H9 (cell line): ENCODE data around the gene ULK2. TPM values are rescaled to one million over a fixed set of nuclear protein-coding genes. Genes with fewer than 3 reads are reported as not detected.

ENCODE experiments used
- DNase-seq: peaks from one replicate; pipeline ENCODE4 v3.0.0-alpha.2; 2017
- H2AFZ ChIP-seq: one replicate; pipeline ENCODE4 v1.6.1; 2013; ENCODE audit warnings: mild to moderate bottlenecking, low read length, control low read depth, moderate library complexity
- H2AK5ac ChIP-seq: 2 replicates; pipeline ENCODE4 v1.6.1; 2013; ENCODE audit warnings: low read length, control low read depth, mixed read lengths; ENCODE audit not compliant: insufficient read length
- H2BK120ac ChIP-seq: one replicate; pipeline ENCODE4 v1.6.1; 2013; ENCODE audit warnings: low read depth, mild to moderate bottlenecking, low read length, control low read depth, inconsistent platforms; ENCODE audit not compliant: poor library complexity, severe bottlenecking
- H2BK12ac ChIP-seq: 2 replicates; pipeline ENCODE4 v1.6.1; 2013; ENCODE audit warnings: low read length, control low read depth, mixed read lengths, low read depth; ENCODE audit not compliant: insufficient read length
- H2BK15ac ChIP-seq: 2 replicates; pipeline ENCODE4 v1.6.1; 2013; ENCODE audit warnings: low read depth, low read length, control low read depth
- H2BK20ac ChIP-seq: one replicate; pipeline ENCODE4 v1.6.1; 2013; ENCODE audit warnings: low read depth, mild to moderate bottlenecking, low read length, control low read depth, inconsistent platforms; ENCODE audit not compliant: poor library complexity, severe bottlenecking
- H2BK5ac ChIP-seq: 2 replicates; pipeline ENCODE4 v1.6.1; 2013; ENCODE audit warnings: low read length, control low read depth, mixed read lengths; ENCODE audit not compliant: insufficient read length
- H3K14ac ChIP-seq: 2 replicates; pipeline ENCODE4 v1.6.1; 2013; ENCODE audit warnings: low read length, control low read depth; ENCODE audit not compliant: insufficient read depth
- H3K18ac ChIP-seq: 2 replicates; pipeline ENCODE4 v1.6.1; 2013; ENCODE audit warnings: low read depth, mild to moderate bottlenecking, mixed read lengths, low read length, control low read depth; ENCODE audit not compliant: insufficient read length
- H3K23ac ChIP-seq: 2 replicates; pipeline ENCODE4 v1.6.1; 2013; ENCODE audit warnings: low read length, control low read depth, mixed read lengths, low read depth; ENCODE audit not compliant: insufficient read length
- H3K23me2 ChIP-seq: 2 replicates; pipeline ENCODE4 v1.6.1; 2013; ENCODE audit warnings: low read depth, mild to moderate bottlenecking, mixed read lengths, low read length, control low read depth; ENCODE audit not compliant: insufficient read length, poor library complexity, severe bottlenecking
- H3K27ac ChIP-seq: 2 replicates; pipeline ENCODE4 v1.5.1; 2013; ENCODE audit warnings: low read length, control low read depth, mixed read lengths, low read depth; ENCODE audit not compliant: insufficient read length
- H3K27me3 ChIP-seq: 2 replicates; pipeline ENCODE4 v1.6.1; 2013; ENCODE audit warnings: low read length, control low read depth, inconsistent platforms; ENCODE audit not compliant: insufficient read depth
- H3K4ac ChIP-seq: 2 replicates; pipeline ENCODE4 v1.6.1; 2013; ENCODE audit warnings: low read depth, mild to moderate bottlenecking, control low read depth, inconsistent platforms, low read length, moderate library complexity
- H3K4me1 ChIP-seq: 2 replicates; pipeline ENCODE4 v1.6.1; 2013; ENCODE audit warnings: low read length, control low read depth, inconsistent platforms; ENCODE audit not compliant: insufficient read depth
- H3K4me2 ChIP-seq: 2 replicates; pipeline ENCODE4 v1.6.1; 2013; ENCODE audit warnings: low read length, control low read depth, mixed read lengths; ENCODE audit not compliant: insufficient read length, insufficient read depth
- H3K56ac ChIP-seq: 2 replicates; pipeline ENCODE4 v1.6.1; 2013; ENCODE audit warnings: low read depth, mild to moderate bottlenecking, mixed read lengths, low read length, control low read depth; ENCODE audit not compliant: insufficient read length
- H3K79me1 ChIP-seq: 2 replicates; pipeline ENCODE4 v1.6.1; 2013; ENCODE audit warnings: low read depth, mild to moderate bottlenecking, moderate library complexity, low read length, control low read depth, inconsistent platforms; ENCODE audit not compliant: insufficient read depth, poor library complexity, severe bottlenecking
- H3K79me2 ChIP-seq: 2 replicates; pipeline ENCODE4 v1.6.1; 2013; ENCODE audit warnings: low read length, control low read depth, inconsistent platforms; ENCODE audit not compliant: insufficient read depth
- H3K9ac ChIP-seq: 2 replicates; pipeline ENCODE4 v1.6.1; 2013; ENCODE audit warnings: low read length, control low read depth, mixed read lengths; ENCODE audit not compliant: insufficient read length; ENCODE audit errors: extremely low read depth
- H3K9me3 ChIP-seq: one replicate; pipeline ENCODE4 v1.6.1; 2013; ENCODE audit warnings: low read depth, low read length, inconsistent platforms; ENCODE audit not compliant: control insufficient read depth
- H3T11ph ChIP-seq: one replicate; pipeline ENCODE4 v1.6.1; 2013; ENCODE audit warnings: mild to moderate bottlenecking, low read length, control low read depth, inconsistent platforms
- H4K20me1 ChIP-seq: one replicate; pipeline ENCODE4 v1.6.1; 2013; ENCODE audit not compliant: control insufficient read depth, insufficient read length, insufficient read depth
- H4K5ac ChIP-seq: 2 replicates; pipeline ENCODE4 v1.6.1; 2013; ENCODE audit warnings: low read depth, mild to moderate bottlenecking, mixed read lengths, low read length, control low read depth; ENCODE audit not compliant: insufficient read length
- H4K8ac ChIP-seq: replicated peaks from 2 replicates; pipeline ENCODE4 v1.6.1; 2013; ENCODE audit warnings: low read length, control low read depth, mixed read lengths, low read depth; ENCODE audit not compliant: insufficient read length
- H4K91ac ChIP-seq: 2 replicates; pipeline ENCODE4 v1.6.1; 2013; ENCODE audit warnings: low read depth, mild to moderate bottlenecking, moderate library complexity, mixed read lengths, low read length, control low read depth; ENCODE audit not compliant: insufficient read length
- H3K27ac Mint-ChIP-seq, 3 experiments: 2 replicates in 2 of 3; 3 replicates in 1 of 3; pipeline ENCODE4 v1.8.0; 2020 to 2021; ENCODE audit warnings: mixed read lengths in 3 of 3, mild to moderate bottlenecking in 1 of 3, moderate library complexity in 1 of 3
- H3K27me3 Mint-ChIP-seq: 2 replicates; pipeline ENCODE4 v1.8.0; 2021; ENCODE audit warnings: low read depth, mild to moderate bottlenecking, moderate library complexity, mixed read lengths
- H3K36me3 Mint-ChIP-seq, 3 experiments: 2 replicates in 2 of 3; 3 replicates in 1 of 3; pipeline ENCODE4 v1.8.0; 2020 to 2021; ENCODE audit warnings: low read depth in 3 of 3, mixed read lengths in 3 of 3; ENCODE audit not compliant: insufficient read depth in 1 of 3
- H3K4me1 Mint-ChIP-seq, 2 experiments: 2 replicates each; pipeline ENCODE4 v1.8.0; 2020; ENCODE audit warnings: mixed read lengths in 2 of 2
- H3K4me3 Mint-ChIP-seq, 2 experiments: 2 replicates in 1 of 2; 3 replicates in 1 of 2; pipeline ENCODE4 v1.8.0; 2020 to 2021; ENCODE audit warnings: mild to moderate bottlenecking in 2 of 2, mixed read lengths in 2 of 2, moderate library complexity in 1 of 2
- H3K9me3 Mint-ChIP-seq, 2 experiments: 2 replicates in 1 of 2; 3 replicates in 1 of 2; pipeline ENCODE4 v1.8.0; 2020; ENCODE audit warnings: mild to moderate bottlenecking in 2 of 2, mixed read lengths in 2 of 2, moderate library complexity in 1 of 2
- WGBS: extraction: QIAGEN DNeasy Blood & Tissue Kit; methylation state at CpG from one replicate; pipeline ENCODE4 v1.1.7; 2013; ENCODE audit warnings: missing lambda C conversion rate, low lambda C conversion rate, mixed read lengths; ENCODE audit not compliant: insufficient read length; ENCODE audit errors: extremely low coverage; 5-methylcytosine and 5-hydroxymethylcytosine counted together
- total RNA-seq: library from RNA; stranded (reverse); gene quantifications from 2 replicates; pipeline ENCODE4 v1.2.1, GENCODE V29; 2021
- TF ChIP-seq, protein P1 (sequence below): fragments of 200-600 bp; sonication (generic); conservative IDR thresholded peaks from 3 replicates; pipeline ENCODE4 v1.8.0; 2021; ENCODE audit warnings: antibody characterized with exemption, mild to moderate bottlenecking

Gene ULK2
- total RNA-seq, 1 experiment from 2014 or later: 11.5 TPM

- WGBS: no CpG with 5 or more reads among the region's 7 CpGs
- Histone ChIP-seq H2BK15ac (no peak overlapping the region), H4K8ac (no peak overlapping the region), H3K56ac (no peak overlapping the region), H4K20me1 (no peaks in the 10 kb centered on the region), H3K79me1 (no peaks in the 10 kb centered on the region), H3K18ac (no peak overlapping the region), H3K14ac (no peak overlapping the region), H2AK5ac (no peak overlapping the region), H3K4me1 (no peaks in the 10 kb centered on the region), H3K23ac (no peak overlapping the region), H2BK12ac (no peak overlapping the region), H3T11ph (no peak overlapping the region), H2BK20ac (no peak overlapping the region), H2AFZ (no peak overlapping the region), H3K9ac (no peak overlapping the region), H3K79me2 (no peaks in the 10 kb centered on the region), H3K27ac (no peak overlapping the region), H3K23me2 (no peaks in the 10 kb centered on the region), H3K4me2 (no peak overlapping the region), H2BK5ac (no peak overlapping the region), H3K27me3 (no peaks in the 10 kb centered on the region), H2BK120ac (no peak overlapping the region), H4K91ac (no peak overlapping the region), H3K4ac (no peak overlapping the region), H3K9me3 (no peaks in the 10 kb centered on the region), H4K5ac (no peak overlapping the region)
- no peak for DNase-seq
- H3K4me1 Mint-ChIP-seq: no peaks in the 10 kb centered on the region
- H3K4me3 Mint-ChIP-seq: no peak overlapping the region
- TF ChIP-seq, protein P1, sequence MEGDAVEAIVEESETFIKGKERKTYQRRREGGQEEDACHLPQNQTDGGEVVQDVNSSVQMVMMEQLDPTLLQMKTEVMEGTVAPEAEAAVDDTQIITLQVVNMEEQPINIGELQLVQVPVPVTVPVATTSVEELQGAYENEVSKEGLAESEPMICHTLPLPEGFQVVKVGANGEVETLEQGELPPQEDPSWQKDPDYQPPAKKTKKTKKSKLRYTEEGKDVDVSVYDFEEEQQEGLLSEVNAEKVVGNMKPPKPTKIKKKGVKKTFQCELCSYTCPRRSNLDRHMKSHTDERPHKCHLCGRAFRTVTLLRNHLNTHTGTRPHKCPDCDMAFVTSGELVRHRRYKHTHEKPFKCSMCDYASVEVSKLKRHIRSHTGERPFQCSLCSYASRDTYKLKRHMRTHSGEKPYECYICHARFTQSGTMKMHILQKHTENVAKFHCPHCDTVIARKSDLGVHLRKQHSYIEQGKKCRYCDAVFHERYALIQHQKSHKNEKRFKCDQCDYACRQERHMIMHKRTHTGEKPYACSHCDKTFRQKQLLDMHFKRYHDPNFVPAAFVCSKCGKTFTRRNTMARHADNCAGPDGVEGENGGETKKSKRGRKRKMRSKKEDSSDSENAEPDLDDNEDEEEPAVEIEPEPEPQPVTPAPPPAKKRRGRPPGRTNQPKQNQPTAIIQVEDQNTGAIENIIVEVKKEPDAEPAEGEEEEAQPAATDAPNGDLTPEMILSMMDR: no peak
- H3K27ac Mint-ChIP-seq: 0 out of 7 replicates have a peak overlapping the region, but pooled peaks of 1 of the 3 experiments have one; percentile 18
- H3K36me3 Mint-ChIP-seq: no peaks in the 10 kb centered on the region
- no peaks in the 10 kb centered on the region for H3K9me3 Mint-ChIP-seq
- H3K27me3 Mint-ChIP-seq: peaks cover 4% of the 10 kb centered on the region
These were observed 139.6 kb downstream of the ULK2 start for GRCh38 chr17:19728084-19728495.
